AG10803 (cell line): ENCODE measurements around the gene IPO11.

Experiments
- DNase-seq: peaks from one replicate; pipeline ENCODE4 v3.0.0; 2010; ENCODE audit warnings: low read depth
- H3K4me3 ChIP-seq: 2 replicates; pipeline ENCODE4 v1.5.1; 2011; ENCODE audit warnings: mild to moderate bottlenecking, low read length, control low read depth
- TF ChIP-seq, protein P1 (sequence below): conservative IDR thresholded peaks from 2 replicates; pipeline ENCODE4 v1.5.1; 2011; ENCODE audit warnings: mild to moderate bottlenecking, low read length, control low read depth, inconsistent platforms

Gene IPO11

DNA sequence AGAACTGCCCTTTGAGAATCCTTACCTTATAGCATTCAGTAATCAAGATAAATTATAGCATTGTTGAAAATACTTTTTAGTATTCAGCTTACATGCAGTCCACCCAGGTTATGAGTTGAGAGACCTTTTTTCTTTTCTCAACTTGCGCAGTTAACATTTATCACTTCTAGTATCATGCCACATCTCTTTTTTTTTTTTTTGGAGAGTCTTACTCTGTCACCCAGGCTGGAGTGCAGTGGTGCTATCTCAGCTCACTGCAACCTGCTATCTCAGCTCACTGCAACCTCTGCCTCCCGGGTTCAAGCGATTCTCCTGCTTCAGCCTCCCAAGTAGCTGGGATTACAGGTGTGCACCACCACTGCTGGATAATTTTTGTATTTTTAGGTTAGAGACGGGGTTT, 195.1 kb downstream of the IPO11 start:
- H3K4me3 ChIP-seq, result no peak overlapping the region
- TF ChIP-seq, protein P1, sequence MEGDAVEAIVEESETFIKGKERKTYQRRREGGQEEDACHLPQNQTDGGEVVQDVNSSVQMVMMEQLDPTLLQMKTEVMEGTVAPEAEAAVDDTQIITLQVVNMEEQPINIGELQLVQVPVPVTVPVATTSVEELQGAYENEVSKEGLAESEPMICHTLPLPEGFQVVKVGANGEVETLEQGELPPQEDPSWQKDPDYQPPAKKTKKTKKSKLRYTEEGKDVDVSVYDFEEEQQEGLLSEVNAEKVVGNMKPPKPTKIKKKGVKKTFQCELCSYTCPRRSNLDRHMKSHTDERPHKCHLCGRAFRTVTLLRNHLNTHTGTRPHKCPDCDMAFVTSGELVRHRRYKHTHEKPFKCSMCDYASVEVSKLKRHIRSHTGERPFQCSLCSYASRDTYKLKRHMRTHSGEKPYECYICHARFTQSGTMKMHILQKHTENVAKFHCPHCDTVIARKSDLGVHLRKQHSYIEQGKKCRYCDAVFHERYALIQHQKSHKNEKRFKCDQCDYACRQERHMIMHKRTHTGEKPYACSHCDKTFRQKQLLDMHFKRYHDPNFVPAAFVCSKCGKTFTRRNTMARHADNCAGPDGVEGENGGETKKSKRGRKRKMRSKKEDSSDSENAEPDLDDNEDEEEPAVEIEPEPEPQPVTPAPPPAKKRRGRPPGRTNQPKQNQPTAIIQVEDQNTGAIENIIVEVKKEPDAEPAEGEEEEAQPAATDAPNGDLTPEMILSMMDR, result no peak
- DNase-seq, result no peak

DNA sequence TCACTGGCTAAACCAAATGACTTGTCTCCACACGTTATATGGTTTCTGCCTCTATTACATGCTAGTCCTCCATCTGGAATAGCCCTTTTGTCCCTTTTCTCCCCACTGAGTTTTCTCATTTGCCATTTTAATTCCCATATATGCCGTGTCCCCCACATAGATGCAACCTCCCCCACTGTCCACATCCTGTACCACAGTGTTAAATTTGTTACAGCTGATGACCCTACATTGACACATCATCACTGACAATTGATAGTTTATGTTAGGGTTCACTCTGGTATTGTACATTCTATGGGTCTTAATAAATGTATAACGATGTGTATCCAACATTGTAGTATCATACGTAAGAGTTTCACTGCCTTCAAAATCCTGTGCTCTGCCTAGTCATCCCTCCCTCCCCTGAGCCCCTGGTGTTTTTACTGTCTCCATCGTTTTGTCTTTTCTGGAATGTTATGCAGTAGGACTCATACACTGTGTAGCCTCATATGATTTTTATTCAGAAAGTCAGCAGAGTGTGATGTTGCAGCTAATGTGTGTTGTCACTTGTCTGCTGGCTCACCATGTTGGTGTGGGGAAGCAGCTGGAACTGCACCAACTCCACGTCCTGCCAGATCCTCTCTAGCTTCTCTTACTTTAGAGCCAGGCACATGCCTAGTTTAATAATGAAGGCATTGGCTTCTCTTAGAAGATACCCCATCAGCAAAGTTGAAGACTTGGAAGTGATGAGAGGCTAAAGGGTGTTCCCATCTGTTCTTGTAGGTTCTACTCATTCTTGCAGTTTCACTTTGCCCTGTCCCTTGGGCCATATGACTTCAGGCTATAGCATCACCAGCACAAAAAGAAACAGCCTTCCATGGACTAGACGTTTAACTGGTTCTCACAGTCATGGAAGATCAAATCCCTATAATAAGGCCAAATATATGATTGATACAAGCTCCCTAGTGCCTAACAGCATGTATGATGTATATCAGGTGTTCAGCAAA, 196.3 kb downstream of the IPO11 start:
- H3K4me3 ChIP-seq, result no peak overlapping the region
- TF ChIP-seq, protein P1, result no peak
- DNase-seq, result peak; percentile 7

DNA sequence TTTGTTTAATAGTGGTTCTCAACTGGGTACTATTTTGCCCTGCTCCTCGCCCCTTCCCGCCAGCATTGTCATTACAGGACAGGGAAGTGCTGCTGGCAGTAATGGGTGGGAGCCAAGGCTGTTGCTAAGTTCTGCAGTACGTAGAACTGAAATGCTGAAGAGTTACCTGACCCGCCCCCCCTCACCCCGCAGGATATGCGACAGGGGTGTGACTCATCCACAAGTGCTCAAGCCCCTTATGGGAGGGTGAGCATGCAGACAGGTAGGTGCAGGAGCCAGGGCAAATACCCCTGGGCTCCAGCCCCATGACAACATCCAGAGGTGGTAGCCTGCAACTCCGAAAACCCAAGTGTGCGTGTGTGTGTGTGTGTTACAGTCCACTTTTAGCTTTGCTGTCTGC, 201.8 kb downstream of the IPO11 start:
- TF ChIP-seq, protein P1, result no peak
- no peak for DNase-seq

GRCh38 chr5:62616615-62617277, 204.2 kb downstream of the IPO11 start:
- TF ChIP-seq, protein P1, result no peak
- no peak for DNase-seq

More for the DNA sequence above, 201.8 kb downstream of the IPO11 start:
- no peak overlapping the region for H3K4me3 ChIP-seq

DNA sequence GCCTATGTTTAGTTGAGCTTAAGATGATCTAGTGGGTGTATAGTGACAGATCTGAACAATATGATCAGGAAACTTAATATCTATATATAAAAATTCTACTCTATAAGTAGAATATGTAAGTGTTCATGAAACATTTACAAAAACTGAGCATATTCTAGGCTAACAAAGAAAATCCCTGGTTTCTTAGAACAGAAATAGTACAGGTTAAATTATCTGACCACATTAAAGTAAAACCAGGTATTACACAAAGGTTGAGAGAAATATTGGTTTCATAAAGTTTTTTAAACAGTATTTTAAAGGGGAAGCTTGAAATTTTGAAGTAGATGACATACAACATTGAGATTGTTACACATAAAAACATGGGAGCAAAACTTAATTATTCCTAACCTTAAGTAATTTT, 205.4 kb downstream of the IPO11 start:
- no peak for DNase-seq
- TF ChIP-seq, protein P1, result no peak
- H3K4me3 ChIP-seq, result no peak overlapping the region

More at GRCh38 chr5:62616615-62617277, 204.2 kb downstream of the IPO11 start:
- no peak overlapping the region for H3K4me3 ChIP-seq

DNA sequence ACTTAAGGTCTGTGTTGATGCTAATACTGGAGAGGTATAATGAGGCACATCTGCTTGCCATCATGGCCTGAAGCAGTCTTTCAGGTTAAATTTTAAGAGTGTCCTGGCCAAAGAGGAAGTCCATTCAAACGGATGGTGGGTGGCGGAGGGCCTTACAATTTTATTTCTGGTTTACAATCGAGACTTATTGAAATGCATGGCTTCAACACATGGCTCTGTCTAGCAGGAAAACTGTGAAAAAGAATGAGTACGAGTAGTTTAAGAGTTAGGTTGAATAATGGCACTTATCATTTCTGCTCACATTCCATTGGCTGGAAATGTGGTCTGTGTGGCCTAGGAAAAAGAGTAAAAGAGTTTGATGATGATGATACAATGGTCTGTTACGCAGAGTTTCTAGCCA, 208.2 kb downstream of the IPO11 start:
- TF ChIP-seq, protein P1, result no peak
- DNase-seq, result no peak

More for the DNA sequence above, 208.2 kb downstream of the IPO11 start:
- H3K4me3 ChIP-seq, result no peak overlapping the region
